ENCODE data around the gene MRPS27.

The MRPS27 gene

DNA sequence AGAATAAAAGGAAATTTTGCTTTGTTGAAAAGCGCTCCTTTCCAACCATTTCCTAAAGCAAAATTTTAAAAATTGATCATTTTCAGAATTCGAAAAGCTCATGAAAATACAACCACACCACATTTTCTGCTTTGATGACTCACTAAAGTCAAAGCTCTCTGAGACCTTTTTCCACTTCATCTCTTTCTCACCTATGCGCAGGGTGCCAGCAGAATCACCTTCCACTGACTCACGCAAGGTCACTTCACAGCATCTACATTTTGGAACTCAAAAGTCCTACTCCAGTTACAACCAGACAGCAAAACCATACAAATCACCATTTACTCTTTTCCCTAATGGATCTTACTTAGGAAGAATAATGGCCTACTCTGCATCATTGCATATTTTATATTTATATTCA lies 106.6 kb downstream of the MRPS27 start:
- no peaks in the 10 kb centered on the region for H3K27me3 ChIP-seq (ENCODE audit: control insufficient read depth, insufficient read depth, low read length)
- no peak overlapping the region for H3K9ac ChIP-seq (ENCODE audit: low read length)
- peaks cover 21% of the 10 kb centered on the region for H3K4me1 ChIP-seq (ENCODE audit: control insufficient read depth, insufficient read depth, low read length)
- peaks cover 16% of the 10 kb centered on the region for H3K36me3 ChIP-seq (ENCODE audit: control insufficient read depth, insufficient read depth, low read length)
- H3K4me3 ChIP-seq (ENCODE audit: low read depth, low read length) = no peak overlapping the region
- H3K27ac ChIP-seq (ENCODE audit: low read depth, low read length) = no peak overlapping the region
- no peaks in the 10 kb centered on the region for H3K9me3 ChIP-seq (ENCODE audit: control insufficient read depth, insufficient read depth, low read depth, low read length)

DNA sequence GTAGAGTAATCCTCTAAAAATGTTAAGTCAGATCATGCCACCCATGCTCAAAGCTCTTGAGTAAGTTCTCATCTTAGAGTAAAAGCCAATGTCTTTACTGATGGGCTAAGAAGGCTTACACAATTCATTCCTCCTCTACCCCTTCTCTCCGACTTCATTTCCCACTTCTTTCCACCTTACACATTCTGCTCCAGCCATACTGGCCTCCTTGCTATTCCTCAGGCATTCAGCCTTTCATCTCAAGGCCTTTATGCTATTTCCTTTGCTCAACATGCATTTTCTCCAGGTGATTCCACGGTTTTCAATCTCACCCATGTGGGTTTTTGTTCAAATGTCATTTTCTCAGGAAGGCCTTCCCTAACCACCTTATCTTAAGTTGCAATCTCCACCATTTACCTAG lies 107.9 kb downstream of the MRPS27 start:
- Histone ChIP-seq H3K9me3 (ENCODE audit: control insufficient read depth, insufficient read depth, low read depth, low read length) (no peaks in the 10 kb centered on the region), H3K27me3 (ENCODE audit: control insufficient read depth, insufficient read depth, low read length) (no peaks in the 10 kb centered on the region), H3K9ac (ENCODE audit: low read length) (no peak overlapping the region), H3K4me3 (ENCODE audit: low read depth, low read length) (no peak overlapping the region), H3K36me3 (ENCODE audit: control insufficient read depth, insufficient read depth, low read length) (peaks cover 11% of the 10 kb centered on the region; the same call in 1 of the 2 replicates), H3K4me1 (ENCODE audit: control insufficient read depth, insufficient read depth, low read length) (peaks cover 21% of the 10 kb centered on the region), H3K27ac (ENCODE audit: low read depth, low read length) (no peak overlapping the region)

DNA sequence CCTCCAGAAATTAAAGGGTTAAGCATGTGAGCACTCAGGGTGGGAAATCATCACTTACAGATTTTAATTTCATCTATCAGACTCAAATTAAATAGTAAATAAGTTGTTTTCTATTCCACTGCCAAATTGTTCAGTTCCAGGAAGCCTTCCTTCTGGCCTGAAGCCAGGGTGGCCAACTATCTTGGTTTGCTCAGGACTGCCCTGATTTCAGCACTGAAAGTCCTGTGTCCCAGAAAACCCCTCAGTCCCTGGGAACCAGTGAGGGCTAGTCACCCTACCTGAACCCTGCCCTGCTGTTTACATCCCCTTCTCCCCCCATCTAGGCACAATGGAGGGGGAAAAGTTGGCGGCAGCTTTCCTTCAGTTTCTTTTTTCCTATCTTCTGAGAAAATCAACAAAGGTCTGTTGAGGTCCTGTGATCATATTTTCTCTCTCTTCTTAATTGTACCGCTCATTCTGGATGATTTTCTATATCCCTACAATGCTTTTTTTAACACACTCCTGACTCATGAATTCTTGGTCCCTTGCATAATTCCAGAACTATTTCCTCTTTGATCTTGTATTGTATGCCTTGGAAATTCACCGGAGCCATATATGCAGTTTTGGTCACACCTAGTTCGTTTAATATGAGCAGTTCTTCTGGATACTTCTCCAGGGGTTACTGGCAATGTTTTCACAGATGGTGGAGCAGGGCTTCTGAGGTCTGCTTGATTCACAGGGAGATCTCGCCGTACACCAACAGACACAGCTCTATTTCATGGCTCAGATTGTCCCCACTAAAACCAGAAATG lies 109.0 kb downstream of the MRPS27 start:
- H3K9ac ChIP-seq (ENCODE audit: low read length) = no peak overlapping the region
- H3K36me3 ChIP-seq (ENCODE audit: control insufficient read depth, insufficient read depth, low read length) = peaks cover 19% of the 10 kb centered on the region
- H3K4me1 ChIP-seq (ENCODE audit: control insufficient read depth, insufficient read depth, low read length) = peaks cover 21% of the 10 kb centered on the region
- H3K27me3 ChIP-seq (ENCODE audit: control insufficient read depth, insufficient read depth, low read length) = no peaks in the 10 kb centered on the region
- no peaks in the 10 kb centered on the region for H3K9me3 ChIP-seq (ENCODE audit: control insufficient read depth, insufficient read depth, low read depth, low read length)
- no peak overlapping the region for H3K4me3 ChIP-seq (ENCODE audit: low read depth, low read length)
- H3K27ac ChIP-seq (ENCODE audit: low read depth, low read length) = no peak overlapping the region

DNA sequence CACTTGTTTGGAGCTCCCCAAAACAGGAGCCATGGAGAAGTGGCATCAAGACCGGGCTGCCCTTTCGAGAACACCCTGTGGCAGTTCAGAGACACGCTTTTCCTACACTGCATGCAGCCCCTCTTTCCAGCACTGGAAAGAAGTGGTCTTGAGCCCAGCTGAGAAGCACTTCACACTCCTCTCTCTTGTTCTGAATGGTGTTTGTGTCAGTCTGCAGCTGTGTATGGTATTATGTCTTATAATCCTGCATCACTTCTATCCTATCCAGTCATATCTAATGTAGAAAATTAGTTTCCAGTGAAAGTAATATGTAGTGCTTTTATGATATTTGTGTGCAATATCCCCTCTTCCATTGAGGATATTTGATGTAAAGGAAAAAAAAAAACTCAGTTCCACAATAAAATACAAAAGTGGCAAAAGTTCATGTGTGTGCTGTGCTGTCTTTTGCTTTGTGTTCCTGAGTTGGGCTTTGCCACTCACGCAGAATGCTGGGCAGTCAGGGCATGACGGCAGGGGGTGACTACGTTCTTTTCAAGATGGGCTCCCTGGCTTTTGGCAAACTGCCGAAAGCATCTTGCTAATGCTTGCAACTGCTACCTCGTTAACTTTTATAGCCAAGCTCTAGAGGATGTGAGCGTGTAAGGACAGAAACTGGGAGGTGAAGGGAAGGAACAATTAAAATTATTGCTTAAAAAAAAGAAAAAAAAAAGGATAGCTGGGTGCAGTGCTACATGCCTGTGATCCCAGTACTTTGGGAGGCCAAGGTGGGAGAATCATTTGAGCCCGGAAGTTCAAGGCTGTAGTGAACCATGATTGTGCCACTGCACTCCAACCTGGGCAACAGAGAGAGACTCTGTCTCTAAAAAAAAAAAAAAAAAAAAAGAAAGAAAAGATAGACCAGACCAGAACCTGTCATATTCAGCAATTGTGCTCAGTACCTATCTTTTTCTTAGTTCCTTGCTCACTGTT lies 110.6 kb downstream of the MRPS27 start:
- Histone ChIP-seq H3K9me3 (ENCODE audit: control insufficient read depth, insufficient read depth, low read depth, low read length) (no peaks in the 10 kb centered on the region), H3K9ac (ENCODE audit: low read length) (no peak overlapping the region), H3K4me1 (ENCODE audit: control insufficient read depth, insufficient read depth, low read length) (peaks cover 18% of the 10 kb centered on the region), H3K27ac (ENCODE audit: low read depth, low read length) (no peak overlapping the region), H3K36me3 (ENCODE audit: control insufficient read depth, insufficient read depth, low read length) (peaks cover 36% of the 10 kb centered on the region), H3K4me3 (ENCODE audit: low read depth, low read length) (no peak overlapping the region), H3K27me3 (ENCODE audit: control insufficient read depth, insufficient read depth, low read length) (no peaks in the 10 kb centered on the region)

DNA sequence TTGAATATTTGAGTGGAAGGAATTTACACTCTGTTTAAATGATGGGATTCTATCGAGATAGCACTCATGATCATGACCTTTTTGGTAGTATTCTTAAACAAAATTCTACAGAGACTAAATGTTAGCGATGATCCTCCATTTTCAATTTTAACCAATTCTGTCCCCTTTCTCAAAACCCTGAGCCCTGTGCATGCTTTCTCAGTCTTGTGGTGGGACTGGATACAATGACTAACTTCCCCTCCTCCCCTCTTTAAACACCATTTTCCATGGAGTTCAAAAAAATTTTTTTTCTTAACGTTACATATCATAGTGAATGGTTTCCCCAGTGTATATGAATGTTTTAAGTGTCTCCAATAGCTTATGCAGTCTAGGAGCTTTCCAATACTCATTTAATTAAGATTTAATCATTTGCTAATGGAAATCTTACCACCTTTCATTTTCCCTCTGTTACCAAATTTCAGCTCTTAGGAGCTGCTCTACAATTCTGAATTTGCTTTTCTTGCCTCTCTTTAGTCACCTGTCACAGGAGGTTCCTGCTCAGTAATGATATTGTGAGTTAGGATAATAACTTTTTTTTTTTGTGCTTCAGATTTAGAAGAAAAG lies 111.6 kb downstream of the MRPS27 start:
- no peaks in the 10 kb centered on the region for H3K9me3 ChIP-seq (ENCODE audit: control insufficient read depth, insufficient read depth, low read depth, low read length)
- H3K9ac ChIP-seq (ENCODE audit: low read length) = no peak overlapping the region
- peaks cover 46% of the 10 kb centered on the region for H3K36me3 ChIP-seq (ENCODE audit: control insufficient read depth, insufficient read depth, low read length)
- H3K4me1 ChIP-seq (ENCODE audit: control insufficient read depth, insufficient read depth, low read length) = peaks cover 18% of the 10 kb centered on the region
- no peaks in the 10 kb centered on the region for H3K27me3 ChIP-seq (ENCODE audit: control insufficient read depth, insufficient read depth, low read length)
- no peak overlapping the region for H3K27ac ChIP-seq (ENCODE audit: low read depth, low read length)
- no peak overlapping the region for H3K4me3 ChIP-seq (ENCODE audit: low read depth, low read length)

- H3K27me3 ChIP-seq (ENCODE audit: control insufficient read depth, insufficient read depth, low read length) = no peaks in the 10 kb centered on the region
- H3K27ac ChIP-seq (ENCODE audit: low read depth, low read length) = no peak overlapping the region
- peaks cover 18% of the 10 kb centered on the region for H3K4me1 ChIP-seq (ENCODE audit: control insufficient read depth, insufficient read depth, low read length)
- H3K9ac ChIP-seq (ENCODE audit: low read length) = no peak overlapping the region
- no peak overlapping the region for H3K4me3 ChIP-seq (ENCODE audit: low read depth, low read length)
- peaks cover 56% of the 10 kb centered on the region for H3K36me3 ChIP-seq (ENCODE audit: control insufficient read depth, insufficient read depth, low read length)
- H3K9me3 ChIP-seq (ENCODE audit: control insufficient read depth, insufficient read depth, low read depth, low read length) = no peaks in the 10 kb centered on the region
These were observed 113.0 kb downstream of the MRPS27 start for GRCh38 chr5:72206994-72207393.

GRCh38 chr5:72206160-72206559 lies 113.9 kb downstream of the MRPS27 start:
- Histone ChIP-seq H3K9me3 (ENCODE audit: control insufficient read depth, insufficient read depth, low read depth, low read length) (no peaks in the 10 kb centered on the region), H3K4me1 (ENCODE audit: control insufficient read depth, insufficient read depth, low read length) (peaks cover 18% of the 10 kb centered on the region), H3K9ac (ENCODE audit: low read length) (no peak overlapping the region), H3K4me3 (ENCODE audit: low read depth, low read length) (no peak overlapping the region), H3K36me3 (ENCODE audit: control insufficient read depth, insufficient read depth, low read length) (peaks cover 63% of the 10 kb centered on the region), H3K27me3 (ENCODE audit: control insufficient read depth, insufficient read depth, low read length) (no peaks in the 10 kb centered on the region), H3K27ac (ENCODE audit: low read depth, low read length) (no peak overlapping the region)

- no peak overlapping the region for H3K4me3 ChIP-seq (ENCODE audit: low read depth, low read length)
- no peaks in the 10 kb centered on the region for H3K27me3 ChIP-seq (ENCODE audit: control insufficient read depth, insufficient read depth, low read length)
- peaks cover 16% of the 10 kb centered on the region for H3K4me1 ChIP-seq (ENCODE audit: control insufficient read depth, insufficient read depth, low read length)
- no peaks in the 10 kb centered on the region for H3K9me3 ChIP-seq (ENCODE audit: control insufficient read depth, insufficient read depth, low read depth, low read length)
- H3K9ac ChIP-seq (ENCODE audit: low read length) = no peak overlapping the region
- peaks cover 68% of the 10 kb centered on the region for H3K36me3 ChIP-seq (ENCODE audit: control insufficient read depth, insufficient read depth, low read length)
- no peak overlapping the region for H3K27ac ChIP-seq (ENCODE audit: low read depth, low read length)
These were observed 114.5 kb downstream of the MRPS27 start for GRCh38 chr5:72205431-72206009.

DNA sequence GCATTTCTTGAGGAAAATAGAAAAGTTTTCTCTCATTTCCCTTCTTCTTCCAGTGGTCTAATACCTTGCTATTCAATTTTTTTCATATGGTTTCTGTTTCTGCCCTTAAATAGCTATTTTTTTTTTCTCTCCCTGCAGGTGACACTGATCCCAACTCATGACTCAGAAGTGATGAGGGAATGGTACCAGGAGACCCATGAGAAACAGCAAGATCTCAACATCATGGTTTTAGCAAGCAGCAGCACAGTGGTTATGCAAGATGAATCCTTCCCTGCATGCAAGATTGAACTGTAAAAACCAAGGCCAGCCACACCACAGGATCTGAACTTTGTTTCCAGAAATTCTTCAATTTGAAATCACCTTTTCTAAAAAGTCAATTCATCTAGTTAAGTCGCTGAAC lies 115.1 kb downstream of the MRPS27 start:
- no peak overlapping the region for H3K9ac ChIP-seq (ENCODE audit: low read length)
- H3K27ac ChIP-seq (ENCODE audit: low read depth, low read length) = no peak overlapping the region
- no peaks in the 10 kb centered on the region for H3K27me3 ChIP-seq (ENCODE audit: control insufficient read depth, insufficient read depth, low read length)
- peaks cover 10% of the 10 kb centered on the region for H3K4me1 ChIP-seq (ENCODE audit: control insufficient read depth, insufficient read depth, low read length)
- no peaks in the 10 kb centered on the region for H3K9me3 ChIP-seq (ENCODE audit: control insufficient read depth, insufficient read depth, low read depth, low read length)
- H3K4me3 ChIP-seq (ENCODE audit: low read depth, low read length) = no peak overlapping the region
- peaks cover 73% of the 10 kb centered on the region for H3K36me3 ChIP-seq (ENCODE audit: control insufficient read depth, insufficient read depth, low read length)

DNA sequence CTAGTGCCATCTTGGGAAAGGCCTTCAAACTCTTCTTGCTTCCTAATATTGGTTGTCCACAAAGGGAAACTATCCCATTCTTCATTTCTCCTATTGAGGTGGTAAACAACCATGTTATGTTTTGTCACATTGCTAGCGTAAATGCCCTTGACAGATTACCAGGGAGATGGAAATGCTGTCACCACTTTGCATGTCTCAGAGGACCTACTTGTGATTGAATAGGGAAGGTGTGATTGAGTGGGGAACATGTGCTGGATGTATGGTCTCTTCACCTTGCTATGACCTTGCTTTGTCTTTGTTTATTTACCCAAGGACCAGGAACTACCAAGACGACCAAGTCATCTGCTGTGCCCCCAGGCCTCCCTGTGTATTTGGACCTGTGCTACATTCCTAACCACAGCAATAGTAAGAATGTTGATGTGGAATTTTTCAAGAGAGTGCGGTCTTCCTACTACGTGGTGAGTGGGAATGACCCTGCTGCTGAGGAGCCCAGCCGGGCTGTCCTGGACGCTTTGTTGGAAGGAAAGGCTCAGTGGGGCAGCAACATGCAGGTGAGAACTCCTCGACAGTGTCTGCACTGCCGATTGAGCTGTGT lies 116.7 kb downstream of the MRPS27 start:
- no peak overlapping the region for H3K9ac ChIP-seq (ENCODE audit: low read length)
- H3K4me1 ChIP-seq (ENCODE audit: control insufficient read depth, insufficient read depth, low read length) = no peaks in the 10 kb centered on the region
- H3K36me3 ChIP-seq (ENCODE audit: control insufficient read depth, insufficient read depth, low read length) = peaks cover 89% of the 10 kb centered on the region
- H3K4me3 ChIP-seq (ENCODE audit: low read depth, low read length) = no peak overlapping the region
- H3K9me3 ChIP-seq (ENCODE audit: control insufficient read depth, insufficient read depth, low read depth, low read length) = no peaks in the 10 kb centered on the region
- H3K27ac ChIP-seq (ENCODE audit: low read depth, low read length) = no peak overlapping the region
- H3K27me3 ChIP-seq (ENCODE audit: control insufficient read depth, insufficient read depth, low read length) = no peaks in the 10 kb centered on the region

Data from HUES6 (cell line).